ENCODE data around the gene TOE1.

TOE1 gene

GRCh38 chr1:45303520-45304310 lies 36.3 kb upstream of the TOE1 start:
- Histone ChIP-seq H3K36me3 (ENCODE audit: control insufficient read depth in 2 of 2, insufficient read depth in 1 of 2, low read length in 2 of 2) (no peaks in the 10 kb centered on the region), H3K4me1 (ENCODE audit: control insufficient read depth, insufficient read depth, low read length) (peaks cover 5% of the 10 kb centered on the region; the same call in 1 of the 2 replicates), H3K4me3 (ENCODE audit: low read depth, low read length) (peak overlapping the region; percentile 78), H3K27ac (ENCODE audit: extremely low read depth, low read depth, low read length) (peak overlapping the region; percentile 70), H3K9me3 (ENCODE audit: control insufficient read depth, insufficient read depth, low read depth, low read length) (no peaks in the 10 kb centered on the region)
- CTCF ChIA-PET, result interaction anchor here (0.6 to 13.3 kb wide), 16 partner anchors 11 to 1302 kb away, joined by 3 to 304 read pairs (median 4); partner anchors contain the start of genes BEST4, HECTD3, MUTYH and TESK2
- POLR2A ChIA-PET, result interaction anchor here (0.6 to 3.0 kb wide), 53 partner anchors 11 to 979 kb away, joined by 3 to 83 read pairs (median 5); partner anchors contain the start of genes BTBD19, CCDC163, DYNLT4 and EIF2B3
- TF ChIP-seq OVOL3 (tag by site-specific recombination; IDR thresholded peaks at IDR 0.05) (peak; percentile 80), ZEB2 (tag by site-specific recombination; IDR thresholded peaks at IDR 0.05) (peak; percentile 91), ZNF184 (tag by site-specific recombination; IDR thresholded peaks at IDR 0.05) (no peak), ZNF24 (tag by site-specific recombination; IDR thresholded peaks at IDR 0.05) (peak; percentile 76), ZSCAN18 (tag by site-specific recombination; IDR thresholded peaks at IDR 0.05) (no peak), ZNF623 (tag by site-specific recombination; IDR thresholded peaks at IDR 0.05) (peak; percentile 29; the same call in 1 of the 2 replicates), ZBTB48 (tag by site-specific recombination; IDR thresholded peaks at IDR 0.05) (peak; percentile 81; the same call in 1 of the 2 replicates), ZNF654 (tag by site-specific recombination; IDR thresholded peaks at IDR 0.05; ENCODE audit: low read depth) (peak; percentile 43), GLIS2 (tag by site-specific recombination; IDR thresholded peaks at IDR 0.05) (peak; percentile 96), ZIC2 (tag by site-specific recombination; IDR thresholded peaks at IDR 0.05) (peak; percentile 70), REST (tag by site-specific recombination; IDR thresholded peaks at IDR 0.05) (no peak; the same call in 1 of the 2 replicates), ZNF10 (tag by site-specific recombination; IDR thresholded peaks at IDR 0.05) (peak; percentile 82), ZBTB11 (tag by site-specific recombination; conservative IDR thresholded peaks at IDR 0.05; ENCODE audit: low read depth) (peak; percentile 88), ZBTB6 (tag by site-specific recombination; IDR thresholded peaks at IDR 0.05) (peak; percentile 48; the same call in 1 of the 2 replicates), ZBTB1 (tag by site-specific recombination; IDR thresholded peaks at IDR 0.05) (peak; percentile 28; the same call in 1 of the 2 replicates), KLF16 (tag by site-specific recombination; IDR thresholded peaks at IDR 0.05) (peak; percentile 97), ZFP37 (tag by site-specific recombination; IDR thresholded peaks at IDR 0.05) (peak; percentile 92), ZNF280D (tag by site-specific recombination; IDR thresholded peaks at IDR 0.05) (no peak), ZNF37A (tag by site-specific recombination; IDR thresholded peaks at IDR 0.05) (no peak), ZNF747 (tag by site-specific recombination; IDR thresholded peaks at IDR 0.05) (no peak), MYNN (tag by site-specific recombination; IDR thresholded peaks at IDR 0.05; ENCODE audit: borderline replicate concordance) (no peak)

Data from HEK293 (cell line).